Measurements from ENCODE around the gene TRPC4.

The TRPC4 gene

GRCh38 chr13:37869756-37870488, at the start of gene TRPC4:
Gene TRPC4 (minus strand): TSS chr13:37869772. CDS start chr13:37783333, 86,439 bp downstream.
- Histone ChIP-seq H3K27me3 (peaks cover 61% of the 10 kb centered on the region), H3K4me3 (ENCODE audit: low read depth in 1 of 2, low read length in 1 of 2) (no peak within 1 kb of the TSS), H3K27ac (no peak within 1 kb of the TSS), H3K4me1 (ENCODE audit: control insufficient read depth in 1 of 2, insufficient read depth in 1 of 2, low read depth in 1 of 2, low read length in 1 of 2) (no peaks in the 10 kb centered on the region), H3K9me3 (no peaks in the 10 kb centered on the region), H3K36me3 (no peaks in the 10 kb centered on the region)
- TF ChIP-seq CTCF (IDR thresholded peaks at IDR 0.05) = no peak

GRCh38 chr13:37918751-37919150, 49.2 kb upstream of the TRPC4 start:
- TF ChIP-seq CTCF (IDR thresholded peaks at IDR 0.05) = no peak
- Histone ChIP-seq H3K36me3 (no peaks in the 10 kb centered on the region), H3K9me3 (no peaks in the 10 kb centered on the region), H3K4me3 (ENCODE audit: low read depth in 1 of 2, low read length in 1 of 2) (no peak overlapping the region), H3K27ac (no peak overlapping the region), H3K27me3 (no peaks in the 10 kb centered on the region), H3K4me1 (ENCODE audit: control insufficient read depth in 1 of 2, insufficient read depth in 1 of 2, low read depth in 1 of 2, low read length in 1 of 2) (no peaks in the 10 kb centered on the region)

- Histone ChIP-seq H3K27ac (no peak overlapping the region), H3K9me3 (no peaks in the 10 kb centered on the region), H3K36me3 (no peaks in the 10 kb centered on the region), H3K4me1 (ENCODE audit: control insufficient read depth in 1 of 2, insufficient read depth in 1 of 2, low read depth in 1 of 2, low read length in 1 of 2) (no peaks in the 10 kb centered on the region), H3K27me3 (no peaks in the 10 kb centered on the region), H3K4me3 (ENCODE audit: low read depth in 1 of 2, low read length in 1 of 2) (no peak overlapping the region)
- no peak for TF ChIP-seq CTCF (IDR thresholded peaks at IDR 0.05)
These were observed 48.6 kb upstream of the TRPC4 start for GRCh38 chr13:37918116-37918714.

- no peaks in the 10 kb centered on the region for H3K4me1 ChIP-seq (ENCODE audit: control insufficient read depth in 1 of 2, insufficient read depth in 1 of 2, low read depth in 1 of 2, low read length in 1 of 2)
- H3K4me3 ChIP-seq (ENCODE audit: low read depth in 1 of 2, low read length in 1 of 2) = no peak overlapping the region
- no peaks in the 10 kb centered on the region for H3K9me3 ChIP-seq
- no peaks in the 10 kb centered on the region for H3K27me3 ChIP-seq
- no peaks in the 10 kb centered on the region for H3K36me3 ChIP-seq
- no peak for TF ChIP-seq CTCF (IDR thresholded peaks at IDR 0.05)
- H3K27ac ChIP-seq = no peak overlapping the region
These were observed 45.3 kb upstream of the TRPC4 start for GRCh38 chr13:37914781-37915391.

- Histone ChIP-seq H3K27ac (no peak overlapping the region), H3K4me3 (ENCODE audit: low read depth in 1 of 2, low read length in 1 of 2) (no peak overlapping the region), H3K9me3 (no peaks in the 10 kb centered on the region), H3K4me1 (ENCODE audit: control insufficient read depth in 1 of 2, insufficient read depth in 1 of 2, low read depth in 1 of 2, low read length in 1 of 2) (no peaks in the 10 kb centered on the region), H3K27me3 (no peaks in the 10 kb centered on the region), H3K36me3 (no peaks in the 10 kb centered on the region)
- no peak for TF ChIP-seq CTCF (IDR thresholded peaks at IDR 0.05)
These were observed 41.2 kb upstream of the TRPC4 start for GRCh38 chr13:37910790-37911189.
